OCI-LY7 (cell line): ENCODE results near the gene PARVG.

Experiments used
- EZH2phosphoT487 ChIP-seq: fragments of 200-600 bp; sonication (generic); IDR thresholded peaks from 2 replicates; pipeline ENCODE4 v1.6.1; 2018; ENCODE audit warnings: low read depth, borderline replicate concordance, mild to moderate bottlenecking, mixed run types, antibody characterized with exemption, low read length, moderate library complexity, mixed read lengths
- TF ChIP-seq, protein P1 (sequence below): fragments of 200-600 bp; sonication (generic); conservative IDR thresholded peaks from 2 replicates; pipeline ENCODE4 v1.5.1; 2014; ENCODE audit warnings: mild to moderate bottlenecking, antibody characterized with exemption, low read length, moderate library complexity, mixed read lengths

DNA sequence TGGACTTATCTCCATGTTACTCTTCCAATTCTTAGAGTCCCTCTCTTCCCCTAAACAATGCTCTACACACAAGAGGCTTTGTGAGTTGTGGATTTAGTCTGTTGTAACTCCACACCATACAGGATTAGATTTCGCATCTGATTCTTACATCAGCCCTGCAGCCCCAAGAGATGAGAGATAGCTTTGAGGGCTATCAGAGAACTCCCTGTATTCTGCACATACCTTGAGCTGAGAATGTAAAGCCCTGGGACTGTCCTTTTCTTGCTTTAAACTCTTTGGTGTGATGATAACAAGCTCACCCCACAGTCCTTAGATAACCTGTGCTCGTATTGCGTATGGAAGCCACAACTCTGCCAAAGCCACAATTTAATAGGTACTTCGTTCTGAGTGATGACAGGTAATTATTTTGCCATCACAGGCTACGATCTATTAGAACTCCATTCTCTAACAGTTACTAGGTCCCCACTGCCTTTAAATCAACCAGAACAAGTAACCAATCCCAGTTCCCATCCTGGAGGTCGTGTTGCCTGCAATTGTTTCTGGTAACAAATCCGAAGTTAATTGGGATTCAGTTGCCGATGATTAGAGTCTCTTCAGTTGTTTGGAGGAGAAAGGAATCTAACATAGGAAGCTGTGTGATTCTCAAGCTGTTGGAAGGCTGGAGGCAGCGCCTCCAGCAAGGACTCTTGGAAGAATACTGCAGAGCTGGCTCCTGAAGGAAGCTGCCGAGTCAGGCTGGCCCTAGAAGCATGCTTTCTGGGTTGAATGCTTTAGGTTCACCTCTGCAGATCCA lies 1.3 kb upstream of the PARVG start:
- TF ChIP-seq, protein P1, sequence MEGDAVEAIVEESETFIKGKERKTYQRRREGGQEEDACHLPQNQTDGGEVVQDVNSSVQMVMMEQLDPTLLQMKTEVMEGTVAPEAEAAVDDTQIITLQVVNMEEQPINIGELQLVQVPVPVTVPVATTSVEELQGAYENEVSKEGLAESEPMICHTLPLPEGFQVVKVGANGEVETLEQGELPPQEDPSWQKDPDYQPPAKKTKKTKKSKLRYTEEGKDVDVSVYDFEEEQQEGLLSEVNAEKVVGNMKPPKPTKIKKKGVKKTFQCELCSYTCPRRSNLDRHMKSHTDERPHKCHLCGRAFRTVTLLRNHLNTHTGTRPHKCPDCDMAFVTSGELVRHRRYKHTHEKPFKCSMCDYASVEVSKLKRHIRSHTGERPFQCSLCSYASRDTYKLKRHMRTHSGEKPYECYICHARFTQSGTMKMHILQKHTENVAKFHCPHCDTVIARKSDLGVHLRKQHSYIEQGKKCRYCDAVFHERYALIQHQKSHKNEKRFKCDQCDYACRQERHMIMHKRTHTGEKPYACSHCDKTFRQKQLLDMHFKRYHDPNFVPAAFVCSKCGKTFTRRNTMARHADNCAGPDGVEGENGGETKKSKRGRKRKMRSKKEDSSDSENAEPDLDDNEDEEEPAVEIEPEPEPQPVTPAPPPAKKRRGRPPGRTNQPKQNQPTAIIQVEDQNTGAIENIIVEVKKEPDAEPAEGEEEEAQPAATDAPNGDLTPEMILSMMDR: no peak
- no peak for TF ChIP-seq EZH2phosphoT487
